ENCODE results near the gene CRYBA4.

CRYBA4 gene

GRCh38 chr22:26631282-26631681 is 9.5 kb downstream of the CRYBA4 start:
- no peak for DNase-seq

GRCh38 chr22:26632422-26633155 is 10.8 kb downstream of the CRYBA4 start:
- DNase-seq: no peak

- DNase-seq: no peak
These were observed 12.4 kb downstream of the CRYBA4 start for GRCh38 chr22:26634189-26634588.

GRCh38 chr22:26635117-26635516 is 13.4 kb downstream of the CRYBA4 start:
- DNase-seq: no peak

GRCh38 chr22:26636296-26636695 is 14.5 kb downstream of the CRYBA4 start:
- DNase-seq: no peak

GRCh38 chr22:26642465-26643417 is 21.0 kb downstream of the CRYBA4 start:
- no peak for DNase-seq

GRCh38 chr22:26643418-26644100 is 21.8 kb downstream of the CRYBA4 start:
- no peak for DNase-seq

GRCh38 chr22:26646158-26646557 is 24.4 kb downstream of the CRYBA4 start:
- DNase-seq: no peak

- DNase-seq: peak; percentile 62 to 77
These were observed 26.3 kb downstream of the CRYBA4 start for GRCh38 chr22:26648011-26648497.

GRCh38 chr22:26648528-26649388 is 27.0 kb downstream of the CRYBA4 start:
- DNase-seq: peak in 1 of 2 experiments; percentile 21

GRCh38 chr22:26650722-26651421 is 29.1 kb downstream of the CRYBA4 start:
- DNase-seq: no peak

GRCh38 chr22:26651815-26652214 is 30.1 kb downstream of the CRYBA4 start:
- no peak for DNase-seq

- peak in 1 of 2 experiments; percentile 30 for DNase-seq
These were observed 35.4 kb downstream of the CRYBA4 start, which contains the start of gene MIAT for GRCh38 chr22:26656891-26657851. MIAT (plus strand) TSS chr22:26657588.

- DNase-seq: no peak
These were observed 36.4 kb downstream of the CRYBA4 start for GRCh38 chr22:26658161-26658560.

- peak; percentile 37 to 68 for DNase-seq
These were observed 37.1 kb downstream of the CRYBA4 start for GRCh38 chr22:26658671-26659478.

GRCh38 chr22:26660356-26660755 is 38.6 kb downstream of the CRYBA4 start:
- no peak for DNase-seq

GRCh38 chr22:26660961-26661578 is 39.3 kb downstream of the CRYBA4 start:
- DNase-seq: peak in 1 of 2 experiments; percentile 41

GRCh38 chr22:26662160-26662559 is 40.4 kb downstream of the CRYBA4 start:
- no peak for DNase-seq
